Right lobe of liver (tissue), 6 donors: ENCODE results near the gene APOL3. TPM values are rescaled to one million over a fixed set of nuclear protein-coding genes. Genes with fewer than 3 reads are reported as not detected.

ENCODE experiments used
- ATAC-seq, 4 donors: fragments of 200-7000 bp; cut with Tn5 transposase; one replicate each; pipeline ENCODE4 v1.9.1; 2020; ENCODE audit warnings: mild to moderate bottlenecking in 4 of 4, moderate library complexity in 4 of 4
- DNase-seq, 3 donors: peaks; one replicate each; pipeline ENCODE4 v3.0.0-alpha.2; 2020
- H3K27ac ChIP-seq, 3 donors: fragments of 200-600 bp; one replicate each; pipeline ENCODE4 v1.8.0; 2022
- H3K27me3 ChIP-seq, 2 donors: fragments of 200-600 bp; one replicate each; pipeline ENCODE4 v1.8.0; 2022
- H3K36me3 ChIP-seq, 4 donors: fragments of 200-600 bp; sonication (generic) in 1 of 4; one replicate each; pipeline versions ENCODE4 v1.5.1 to v1.8.0; 2017 to 2022; ENCODE audit warnings: control low read depth in 1 of 4
- H3K4me1 ChIP-seq, 4 donors: fragments of 200-600 bp; sonication (generic) in 1 of 4; one replicate each; pipeline versions ENCODE4 v1.5.1 to v1.8.0; 2017 to 2022; ENCODE audit warnings: control low read depth in 1 of 4
- H3K4me3 ChIP-seq, 3 donors: fragments of 200-600 bp; one replicate each; pipeline ENCODE4 v1.8.0; 2022
- H3K9me3 ChIP-seq, 4 donors: fragments of 200-600 bp; sonication (generic) in 1 of 4; one replicate each; pipeline versions ENCODE4 v1.5.1 to v1.8.0; 2017 to 2022; ENCODE audit warnings: control low read depth in 1 of 4
- POLR2A ChIP-seq: fragments of 450-650 bp; IDR thresholded peaks from one replicate; pipeline ENCODE4 v1.6.1; 2017; ENCODE audit warnings: antibody characterized with exemption, mild to moderate bottlenecking
- WGBS: methylation state at CpG from one replicate; pipeline ENCODE4 v1.1.6; 2018; ENCODE audit warnings: low coverage, low lambda C conversion rate; ENCODE audit not compliant: insufficient coverage; ENCODE audit errors: missing lambda C conversion rate; 5-methylcytosine and 5-hydroxymethylcytosine counted together
- intact Hi-C, 2 donors: fragments of 100-400 bp; cut with DNase I; formaldehyde crosslinking; loops; one replicate each; pipeline versions ENCODE4 v1.11.2 to v1.14.1; 2022
- total RNA-seq, 6 experiments: library from RNA; depleted of rRNA in 2 of 6; stranded (reverse); fragments of >200 nt in 2 of 6; fragmentation: NEBNext Ultra II Directional in 3 of 6; extraction: Animal tissue kit (Norgen Biotek cat#: 25700) in 3 of 6; gene quantifications; one replicate each; pipeline versions ENCODE4 v1.1.0 to v1.2.4, GENCODE V29; 2016 to 2023
- TF ChIP-seq, protein P1 (sequence below), 4 donors: fragments of 200-600 bp in 3 of 4; fragments of 450-650 bp in 1 of 4; IDR thresholded peaks; one replicate each; pipeline versions ENCODE4 v1.5.1 to v1.8.0; 2016 to 2022; ENCODE audit warnings: antibody characterized with exemption in 4 of 4, mild to moderate bottlenecking in 2 of 4
- donor health status: DM: no; HTN: yes; CAD: no.
- donor health status: DM: no; HTN: no; CAD: no.
- donor health status: DM: no; HTN: no; CAD: no.
- donor health status: DM: no; HTN: yes; CAD: no.
- donor health status: DM: no; HTN: yes; CAD: no.

The APOL3 gene
- total RNA-seq, 6 experiments from 2014 or later, result 21.7 to 80.5 (median 30.2) TPM

DNA sequence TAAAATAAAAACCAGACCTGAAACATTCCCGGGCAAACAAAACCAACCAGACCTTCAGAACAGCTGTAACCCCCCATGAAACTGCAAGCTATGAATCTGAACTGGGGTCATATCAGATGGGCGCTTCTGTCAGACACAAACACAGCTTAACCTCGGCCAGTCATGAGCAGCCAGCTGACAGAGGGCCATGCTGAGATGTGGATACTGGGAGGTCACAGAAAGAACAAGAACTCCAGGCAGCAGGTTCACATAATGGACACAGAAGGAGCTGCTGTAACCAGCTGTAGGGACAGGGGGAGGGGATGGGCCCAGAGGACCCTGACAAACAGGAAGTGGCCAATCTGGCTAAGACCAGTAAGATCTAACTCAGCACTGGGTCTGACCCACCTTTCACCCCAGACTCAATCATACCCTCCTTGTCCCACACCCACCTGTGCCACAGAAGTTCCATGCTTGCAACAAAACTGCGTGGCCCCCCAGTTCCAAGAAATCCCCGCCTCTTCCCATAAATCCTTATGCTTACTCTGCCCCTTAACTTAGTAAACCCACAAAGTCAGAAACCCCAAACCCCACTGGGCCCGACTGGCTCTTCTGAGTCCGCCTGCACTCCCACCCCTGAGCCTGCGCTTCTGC, 37.1 kb upstream of the APOL3 start:
- Histone ChIP-seq H3K36me3 (no peaks in the 10 kb centered on the region), H3K4me3 (no peak overlapping the region), H3K27ac (peak overlapping the region in 1 of 3 donors; percentile 14), H3K27me3 (no peaks in the 10 kb centered on the region), H3K4me1 (peaks cover 0 to 41% (median 14%) of the 10 kb centered on the region in 4 donors), H3K9me3 (no peaks in the 10 kb centered on the region)
- no peak for TF ChIP-seq POLR2A
- TF ChIP-seq, protein P1, sequence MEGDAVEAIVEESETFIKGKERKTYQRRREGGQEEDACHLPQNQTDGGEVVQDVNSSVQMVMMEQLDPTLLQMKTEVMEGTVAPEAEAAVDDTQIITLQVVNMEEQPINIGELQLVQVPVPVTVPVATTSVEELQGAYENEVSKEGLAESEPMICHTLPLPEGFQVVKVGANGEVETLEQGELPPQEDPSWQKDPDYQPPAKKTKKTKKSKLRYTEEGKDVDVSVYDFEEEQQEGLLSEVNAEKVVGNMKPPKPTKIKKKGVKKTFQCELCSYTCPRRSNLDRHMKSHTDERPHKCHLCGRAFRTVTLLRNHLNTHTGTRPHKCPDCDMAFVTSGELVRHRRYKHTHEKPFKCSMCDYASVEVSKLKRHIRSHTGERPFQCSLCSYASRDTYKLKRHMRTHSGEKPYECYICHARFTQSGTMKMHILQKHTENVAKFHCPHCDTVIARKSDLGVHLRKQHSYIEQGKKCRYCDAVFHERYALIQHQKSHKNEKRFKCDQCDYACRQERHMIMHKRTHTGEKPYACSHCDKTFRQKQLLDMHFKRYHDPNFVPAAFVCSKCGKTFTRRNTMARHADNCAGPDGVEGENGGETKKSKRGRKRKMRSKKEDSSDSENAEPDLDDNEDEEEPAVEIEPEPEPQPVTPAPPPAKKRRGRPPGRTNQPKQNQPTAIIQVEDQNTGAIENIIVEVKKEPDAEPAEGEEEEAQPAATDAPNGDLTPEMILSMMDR (IDR thresholded peaks at IDR 0.05), result no peak
- 47% methylated on average over 8 of the region's 8 CpGs for WGBS
- ATAC-seq (peak; percentile 15 to 56 (median 34)), DNase-seq (no peak)
- intact Hi-C loops, result loop anchor here in 1 of 2 donors (10.0 kb wide), 1 partner anchor 87 kb away; no protein-coding TSS in a partner anchor

DNA sequence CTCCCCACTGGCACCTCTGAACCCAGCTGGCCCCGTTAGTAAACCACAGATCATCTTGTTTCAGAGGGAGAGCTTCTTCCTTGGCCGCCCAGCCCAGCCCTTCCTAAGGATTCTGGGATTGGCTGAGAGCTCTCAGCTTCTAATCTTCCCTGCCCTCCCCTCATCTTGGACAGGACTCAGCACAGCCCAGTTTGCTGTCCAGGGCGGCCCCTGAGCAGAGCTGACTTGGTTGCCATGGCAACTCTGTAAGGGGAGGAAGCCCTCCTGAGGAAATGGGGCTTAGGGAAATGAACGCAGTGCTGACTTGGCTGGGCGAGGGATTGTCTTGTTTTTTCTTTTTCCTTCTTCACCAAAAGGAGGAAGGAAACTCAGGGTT, 36.5 kb upstream of the APOL3 start:
- TF ChIP-seq POLR2A, result no peak
- TF ChIP-seq, protein P1 (IDR thresholded peaks at IDR 0.05), result no peak
- H3K9me3 ChIP-seq, result no peaks in the 10 kb centered on the region
- H3K4me3 ChIP-seq, result no peak overlapping the region
- no peaks in the 10 kb centered on the region for H3K36me3 ChIP-seq
- peaks cover 0 to 41% (median 14%) of the 10 kb centered on the region in 4 donors for H3K4me1 ChIP-seq
- H3K27ac ChIP-seq, result no peak overlapping the region
- DNase-seq (no peak), ATAC-seq (peak; percentile 23 to 48 (median 40))
- H3K27me3 ChIP-seq, result no peaks in the 10 kb centered on the region
- intact Hi-C loops, result loop anchor here in 1 of 2 donors (10.0 kb wide), 1 partner anchor 88 kb away; no protein-coding TSS in a partner anchor
- WGBS, result 37% methylated on average over 3 of the region's 5 CpGs

DNA sequence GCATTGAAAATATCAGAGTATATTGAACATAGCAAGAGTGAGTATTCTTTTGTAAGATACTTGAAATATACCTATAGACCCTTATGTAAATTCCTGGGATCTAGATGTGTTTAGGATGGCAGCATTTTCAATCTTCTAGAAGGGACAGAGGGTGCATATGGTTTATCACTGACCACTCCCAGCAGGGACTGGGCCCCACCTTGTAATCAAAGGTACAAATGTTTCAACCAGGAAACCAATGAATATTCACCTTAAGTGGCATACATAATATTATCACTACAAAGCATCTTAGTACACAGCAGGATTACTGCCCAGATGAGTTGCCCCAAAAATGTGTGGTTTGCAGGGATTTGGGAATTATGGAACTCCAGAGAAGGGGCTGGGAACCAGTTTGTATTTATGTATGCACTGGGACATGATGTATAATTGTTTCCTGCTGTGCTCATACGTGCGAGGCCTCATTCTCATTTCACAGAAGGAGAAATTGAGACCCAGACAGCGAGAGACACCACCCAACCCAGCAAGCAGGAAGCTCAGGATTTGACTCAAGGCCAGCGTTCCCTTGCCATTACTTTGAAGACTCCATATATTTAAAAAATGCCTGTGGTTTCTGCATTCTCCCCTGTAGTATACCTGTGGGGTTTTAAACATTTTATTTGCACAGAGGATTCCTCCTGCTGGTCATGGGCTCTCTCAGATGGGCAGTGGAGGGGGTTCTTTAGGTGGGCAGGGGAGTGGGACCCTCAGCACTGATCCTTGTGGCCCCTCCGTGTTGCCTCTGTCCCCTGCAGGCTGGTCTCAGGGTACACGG, 35.9 kb upstream of the APOL3 start:
- H3K36me3 ChIP-seq, result no peaks in the 10 kb centered on the region
- no peak for DNase-seq
- ATAC-seq, result no peak
- no peaks in the 10 kb centered on the region for H3K27me3 ChIP-seq
- H3K27ac ChIP-seq, result no peak overlapping the region
- no peaks in the 10 kb centered on the region for H3K9me3 ChIP-seq
- TF ChIP-seq, protein P1 (IDR thresholded peaks at IDR 0.05), result no peak
- TF ChIP-seq POLR2A, result no peak
- no peak overlapping the region for H3K4me3 ChIP-seq
- 54% methylated on average over 6 of the region's 6 CpGs for WGBS
- intact Hi-C loops, result loop anchor here in 1 of 2 donors (10.0 kb wide), 1 partner anchor 88 kb away; no protein-coding TSS in a partner anchor
- peaks cover 0 to 36% (median 12%) of the 10 kb centered on the region in 4 donors for H3K4me1 ChIP-seq

DNA sequence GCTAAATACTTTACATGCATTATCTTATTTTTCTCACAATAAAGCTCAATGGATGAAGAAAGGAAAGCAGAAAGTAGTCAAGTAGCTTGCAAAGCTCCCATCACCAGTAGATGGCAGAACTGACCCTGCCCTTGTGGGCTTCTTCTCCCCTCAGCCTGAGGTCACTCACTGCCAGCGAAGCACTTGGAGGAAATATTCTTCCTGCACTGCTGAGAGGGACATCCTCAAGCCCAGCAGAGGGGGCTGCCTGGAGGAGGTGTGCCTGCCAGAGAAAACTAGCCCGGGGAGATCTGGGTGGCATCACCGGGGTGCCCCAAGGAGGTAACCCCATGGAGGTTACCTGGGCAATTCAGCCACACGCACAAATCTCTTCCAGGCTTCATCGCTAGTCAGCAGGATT, 34.4 kb upstream of the APOL3 start:
- WGBS, result 57% methylated on average over 2 of the region's 5 CpGs
- H3K4me1 ChIP-seq, result peaks cover 0 to 36% (median 12%) of the 10 kb centered on the region in 4 donors
- H3K27me3 ChIP-seq, result no peaks in the 10 kb centered on the region
- no peak overlapping the region for H3K4me3 ChIP-seq
- intact Hi-C loops, result loop anchor here in 1 of 2 donors (10.0 kb wide), 1 partner anchor 90 kb away; no protein-coding TSS in a partner anchor
- DNase-seq (peak in 2 of 3 donors; percentile 44 to 62), ATAC-seq (peak; percentile 69 to 75 (median 73))
- no peak overlapping the region for H3K27ac ChIP-seq
- H3K9me3 ChIP-seq, result no peaks in the 10 kb centered on the region
- no peak for TF ChIP-seq POLR2A
- TF ChIP-seq, protein P1 (IDR thresholded peaks at IDR 0.05), result peak; percentile 69 to 79 (median 74)
- no peaks in the 10 kb centered on the region for H3K36me3 ChIP-seq
